Lower lobe of right lung (tissue), 2 donors: ENCODE data around the gene DOK7. TPM values are rescaled to one million over a fixed set of nuclear protein-coding genes. Genes with fewer than 3 reads are reported as not detected.

ENCODE experiments used
- ATAC-seq, 2 donors: fragments of 200-7000 bp; cut with Tn5 transposase; one replicate each; pipeline ENCODE4 v1.9.1; 2020 to 2022; ENCODE audit warnings: mild to moderate bottlenecking in 2 of 2, moderate library complexity in 2 of 2
- DNase-seq: peaks from one replicate; pipeline ENCODE4 v3.0.0-alpha.2; 2020
- H3K27ac ChIP-seq: fragments of 200-600 bp; one replicate; pipeline ENCODE4 v1.8.0; 2022
- H3K27me3 ChIP-seq: fragments of 200-600 bp; one replicate; pipeline ENCODE4 v1.8.0; 2022; ENCODE audit warnings: low read depth
- H3K36me3 ChIP-seq: fragments of 200-600 bp; one replicate; pipeline ENCODE4 v1.8.0; 2022; ENCODE audit warnings: mild to moderate bottlenecking
- H3K4me1 ChIP-seq: fragments of 200-600 bp; one replicate; pipeline ENCODE4 v1.8.0; 2022
- H3K4me3 ChIP-seq: fragments of 200-600 bp; one replicate; pipeline ENCODE4 v1.8.0; 2022; ENCODE audit warnings: mild to moderate bottlenecking
- H3K9me3 ChIP-seq: fragments of 200-600 bp; one replicate; pipeline ENCODE4 v1.8.0; 2022
- intact Hi-C: fragments of 100-400 bp; cut with DNase I; formaldehyde crosslinking; loops from one replicate; pipeline ENCODE4 v1.11.0; 2022
- total RNA-seq: library from RNA; stranded (reverse); fragmentation: NEBNext Ultra II Directional; extraction: Animal tissue kit (Norgen Biotek cat#: 25700); gene quantifications from one replicate; pipeline ENCODE4 v1.2.1, GENCODE V29; 2021
- TF ChIP-seq, protein P1 (sequence below): fragments of 200-600 bp; IDR thresholded peaks from one replicate; pipeline ENCODE4 v1.8.0; 2022; ENCODE audit warnings: antibody characterized with exemption, mild to moderate bottlenecking
- donor health status: DM: no; HTN: yes; CAD: no; lungs with severe emphysema.

The DOK7 gene
- total RNA-seq, 1 donor from 2014 or later, result 4.0 TPM

- DNase-seq, result no peak
- ATAC-seq, result no peak
These were observed 12.7 kb downstream of the DOK7 start for GRCh38 chr4:3475713-3476260.

GRCh38 chr4:3476341-3476747, 13.2 kb downstream of the DOK7 start:
- peaks cover 5% of the 10 kb centered on the region for H3K4me1 ChIP-seq
- no peak overlapping the region for H3K4me3 ChIP-seq
- no peak for ATAC-seq
- H3K9me3 ChIP-seq, result no peaks in the 10 kb centered on the region
- TF ChIP-seq, protein P1, sequence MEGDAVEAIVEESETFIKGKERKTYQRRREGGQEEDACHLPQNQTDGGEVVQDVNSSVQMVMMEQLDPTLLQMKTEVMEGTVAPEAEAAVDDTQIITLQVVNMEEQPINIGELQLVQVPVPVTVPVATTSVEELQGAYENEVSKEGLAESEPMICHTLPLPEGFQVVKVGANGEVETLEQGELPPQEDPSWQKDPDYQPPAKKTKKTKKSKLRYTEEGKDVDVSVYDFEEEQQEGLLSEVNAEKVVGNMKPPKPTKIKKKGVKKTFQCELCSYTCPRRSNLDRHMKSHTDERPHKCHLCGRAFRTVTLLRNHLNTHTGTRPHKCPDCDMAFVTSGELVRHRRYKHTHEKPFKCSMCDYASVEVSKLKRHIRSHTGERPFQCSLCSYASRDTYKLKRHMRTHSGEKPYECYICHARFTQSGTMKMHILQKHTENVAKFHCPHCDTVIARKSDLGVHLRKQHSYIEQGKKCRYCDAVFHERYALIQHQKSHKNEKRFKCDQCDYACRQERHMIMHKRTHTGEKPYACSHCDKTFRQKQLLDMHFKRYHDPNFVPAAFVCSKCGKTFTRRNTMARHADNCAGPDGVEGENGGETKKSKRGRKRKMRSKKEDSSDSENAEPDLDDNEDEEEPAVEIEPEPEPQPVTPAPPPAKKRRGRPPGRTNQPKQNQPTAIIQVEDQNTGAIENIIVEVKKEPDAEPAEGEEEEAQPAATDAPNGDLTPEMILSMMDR, result no peak
- peaks cover 27% of the 10 kb centered on the region for H3K27me3 ChIP-seq
- H3K27ac ChIP-seq, result no peak overlapping the region
- H3K36me3 ChIP-seq, result no peaks in the 10 kb centered on the region
- peak; percentile 41 for DNase-seq
- intact Hi-C loops, result no loop called here

More at GRCh38 chr4:3475713-3476260, 12.7 kb downstream of the DOK7 start:
- peaks cover 5% of the 10 kb centered on the region for H3K4me1 ChIP-seq
- TF ChIP-seq, protein P1, result no peak
- peaks cover 23% of the 10 kb centered on the region for H3K27me3 ChIP-seq
- no peak overlapping the region for H3K27ac ChIP-seq
- no peaks in the 10 kb centered on the region for H3K36me3 ChIP-seq
- intact Hi-C loops, result no loop called here
- H3K9me3 ChIP-seq, result no peaks in the 10 kb centered on the region
- no peak overlapping the region for H3K4me3 ChIP-seq

DNA sequence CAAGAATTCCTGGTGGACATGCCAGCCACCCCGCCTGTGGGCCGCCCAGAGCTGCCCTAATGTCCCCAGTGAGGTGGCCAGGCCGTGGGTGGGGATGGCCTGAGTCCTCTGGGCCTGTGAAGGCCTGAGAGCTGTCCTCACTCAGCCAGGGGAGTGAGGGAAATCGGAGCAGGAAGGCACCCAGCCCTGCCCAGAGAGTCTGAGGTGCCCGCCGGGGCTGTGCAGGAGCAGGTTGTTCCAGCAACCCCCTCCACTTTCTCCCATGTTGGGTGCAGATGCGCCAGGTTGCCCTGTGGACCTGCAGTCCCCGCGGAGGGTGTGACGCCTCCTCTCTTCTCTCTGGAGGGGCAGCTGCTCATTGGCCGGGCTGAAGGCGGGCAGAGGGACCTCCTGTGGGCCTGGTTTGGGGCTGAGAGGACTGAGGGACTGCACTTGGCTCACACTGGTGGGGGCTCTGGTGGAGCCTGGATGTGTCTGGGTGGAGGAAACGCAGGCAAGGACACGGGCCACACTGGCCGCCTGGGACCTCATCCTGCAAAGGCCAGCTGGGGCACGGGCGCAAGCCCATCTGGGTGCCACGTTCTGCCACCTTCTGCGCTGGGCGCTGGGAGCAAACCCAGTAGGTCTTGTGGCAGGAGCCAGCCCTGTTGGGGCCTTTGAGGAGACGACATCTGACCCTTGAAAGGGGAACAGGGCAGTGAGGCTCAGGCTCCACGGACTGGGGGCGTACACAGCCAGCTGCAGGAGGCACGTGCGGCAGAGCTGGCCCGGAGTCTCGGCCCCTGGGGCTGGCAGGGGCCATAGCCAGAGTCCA, 14.0 kb downstream of the DOK7 start:
- DNase-seq (no peak), ATAC-seq (no peak)
- intact Hi-C loops, result no loop called here

GRCh38 chr4:3477750-3478430, 14.8 kb downstream of the DOK7 start:
- Histone ChIP-seq H3K4me1 (peaks cover 5% of the 10 kb centered on the region), H3K27ac (no peak overlapping the region), H3K27me3 (peaks cover 32% of the 10 kb centered on the region), H3K9me3 (no peaks in the 10 kb centered on the region), H3K4me3 (no peak overlapping the region), H3K36me3 (no peaks in the 10 kb centered on the region)
- intact Hi-C loops, result no loop called here
- no peak for DNase-seq
- no peak for ATAC-seq
- TF ChIP-seq, protein P1, result no peak

More for the DNA sequence above, 14.0 kb downstream of the DOK7 start:
- TF ChIP-seq, protein P1, result no peak
- Histone ChIP-seq H3K36me3 (no peaks in the 10 kb centered on the region), H3K4me1 (peaks cover 5% of the 10 kb centered on the region), H3K27ac (no peak overlapping the region), H3K4me3 (no peak overlapping the region), H3K9me3 (no peaks in the 10 kb centered on the region), H3K27me3 (peaks cover 28% of the 10 kb centered on the region)

- peaks cover 27% of the 10 kb centered on the region for H3K27me3 ChIP-seq
- no peaks in the 10 kb centered on the region for H3K9me3 ChIP-seq
- no peak overlapping the region for H3K4me3 ChIP-seq
- H3K4me1 ChIP-seq, result peaks cover 5% of the 10 kb centered on the region
- no peaks in the 10 kb centered on the region for H3K36me3 ChIP-seq
- TF ChIP-seq, protein P1, result no peak
- no peak for DNase-seq
- ATAC-seq, result no peak
- no peak overlapping the region for H3K27ac ChIP-seq
- intact Hi-C loops, result no loop called here
These were observed 15.6 kb downstream of the DOK7 start for GRCh38 chr4:3478446-3479357.
